ENCODE measurements around the gene SEBOX. TPM values are rescaled to one million over a fixed set of nuclear protein-coding genes. Genes with fewer than 3 reads are reported as not detected.

SEBOX gene
- total RNA-seq, 1 experiment from 2014 or later = not detected

DNA sequence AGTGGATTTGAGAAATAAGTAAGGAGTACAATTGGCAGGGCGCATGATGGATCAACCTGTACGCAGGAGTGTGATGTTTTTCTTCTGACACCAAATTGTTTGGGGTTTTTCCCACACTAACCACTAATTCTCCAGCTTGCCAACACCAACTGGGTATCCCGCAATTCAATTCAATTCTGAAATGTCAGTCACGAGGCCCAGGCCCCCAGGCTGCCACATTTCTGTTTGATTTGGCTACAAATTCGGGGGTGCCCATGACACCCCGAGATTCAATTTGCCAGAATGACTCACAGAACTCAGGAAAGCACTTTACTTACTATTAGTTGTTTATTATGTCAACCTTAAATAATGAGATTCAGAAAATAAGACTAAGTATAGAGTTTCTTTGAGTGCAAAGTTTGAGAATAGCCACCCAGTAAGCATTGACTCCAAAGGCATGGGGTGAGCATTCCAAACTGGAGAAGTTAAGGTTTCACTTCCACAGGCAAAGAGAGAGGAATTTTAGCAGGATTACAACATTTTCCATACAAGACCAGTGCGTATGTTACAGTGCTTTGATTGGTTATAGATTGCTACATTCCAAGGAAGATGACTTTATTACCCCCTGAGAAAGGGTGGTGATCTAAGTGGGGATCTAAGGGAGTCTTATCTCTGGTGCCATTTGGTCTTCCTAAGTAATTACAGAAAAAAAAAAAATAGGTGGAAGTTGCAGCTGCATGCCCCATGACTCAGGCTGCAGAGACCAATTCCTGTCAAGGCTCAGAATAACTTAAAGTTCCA lies 29.5 kb upstream of the SEBOX start:
- no peak for DNase-seq (ENCODE audit: extremely low read depth, low read depth)

DNA sequence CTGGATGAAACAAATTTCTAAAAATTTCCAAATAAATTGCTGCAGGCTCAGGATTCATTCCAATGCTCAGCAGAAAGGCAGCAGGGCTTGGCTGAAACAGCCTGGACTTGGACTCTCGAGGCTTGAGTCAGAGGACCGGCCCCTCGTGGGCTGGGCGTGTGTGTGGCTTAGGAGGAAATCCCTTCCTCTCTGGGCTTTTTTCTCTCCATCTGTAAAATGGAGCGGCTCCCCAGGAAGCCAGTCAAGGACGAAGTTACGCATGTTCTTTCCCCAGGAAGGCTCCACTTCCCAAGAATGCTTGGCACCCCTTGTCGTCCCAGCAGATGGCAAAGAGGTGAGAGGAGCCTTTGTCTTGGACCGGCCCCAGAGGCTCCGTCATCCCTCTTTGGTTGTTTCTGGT lies 27.5 kb upstream of the SEBOX start:
- DNase-seq (ENCODE audit: extremely low read depth, low read depth) = no peak

DNA sequence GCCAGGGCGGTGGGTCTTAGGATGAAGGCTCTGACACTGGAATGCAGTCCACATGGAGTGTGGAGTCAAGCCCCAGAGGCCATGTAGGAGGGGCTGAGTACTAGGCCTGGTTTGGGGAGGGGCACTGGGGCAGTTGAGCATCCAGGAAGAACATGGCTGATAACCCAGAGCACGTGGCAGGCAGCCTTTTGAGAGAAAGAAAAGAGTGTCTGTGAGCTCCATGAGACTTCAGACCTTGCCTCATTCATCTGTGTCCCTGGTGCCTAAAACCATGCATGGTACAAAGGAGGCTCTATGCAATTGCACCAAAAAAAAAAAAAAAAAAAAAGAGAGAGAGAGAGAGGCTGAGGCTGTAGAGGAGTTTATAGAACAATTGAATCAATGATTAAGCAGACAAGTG lies 26.4 kb upstream of the SEBOX start:
- DNase-seq (ENCODE audit: extremely low read depth, low read depth) = no peak

DNA sequence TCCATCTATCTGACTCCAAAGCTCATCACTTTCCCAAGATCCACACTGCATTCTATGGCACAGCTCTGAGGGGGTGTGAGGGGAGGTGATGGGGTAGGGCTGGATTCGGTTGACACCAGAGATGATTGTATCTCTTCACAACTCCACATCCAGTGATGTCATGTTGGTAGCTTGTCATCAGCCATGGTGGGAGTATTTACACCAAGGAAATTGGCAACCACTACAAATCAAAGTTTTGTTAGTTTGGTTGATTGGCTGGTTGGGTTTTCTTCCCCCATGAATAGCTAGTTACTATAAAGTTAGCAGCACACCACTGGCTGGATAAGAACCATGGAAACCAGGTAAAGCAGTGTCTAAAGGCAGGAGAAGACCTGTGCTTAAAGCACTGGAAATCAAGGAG lies 26.0 kb upstream of the SEBOX start:
- no peak for DNase-seq (ENCODE audit: extremely low read depth, low read depth)

DNA sequence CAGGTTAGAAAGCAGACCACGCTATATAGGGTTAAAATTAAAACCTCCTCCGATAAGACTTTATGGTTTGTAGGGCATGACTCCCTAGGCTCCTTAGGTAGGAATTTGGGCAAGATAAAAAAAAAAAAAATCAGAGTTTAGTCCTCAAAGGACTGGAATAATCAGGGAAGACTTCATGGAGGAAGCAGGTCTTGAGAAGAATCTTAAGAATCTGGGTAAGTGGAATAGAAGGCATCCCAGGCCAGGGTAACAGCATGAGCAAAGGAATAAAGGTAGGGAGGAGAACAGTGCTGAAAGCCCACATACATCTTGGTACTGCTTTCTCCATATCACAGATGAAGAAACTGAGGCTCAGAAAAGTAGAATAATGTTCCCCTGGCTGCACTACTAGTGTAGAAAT lies 25.6 kb upstream of the SEBOX start:
- DNase-seq (ENCODE audit: extremely low read depth, low read depth) = no peak

DNA sequence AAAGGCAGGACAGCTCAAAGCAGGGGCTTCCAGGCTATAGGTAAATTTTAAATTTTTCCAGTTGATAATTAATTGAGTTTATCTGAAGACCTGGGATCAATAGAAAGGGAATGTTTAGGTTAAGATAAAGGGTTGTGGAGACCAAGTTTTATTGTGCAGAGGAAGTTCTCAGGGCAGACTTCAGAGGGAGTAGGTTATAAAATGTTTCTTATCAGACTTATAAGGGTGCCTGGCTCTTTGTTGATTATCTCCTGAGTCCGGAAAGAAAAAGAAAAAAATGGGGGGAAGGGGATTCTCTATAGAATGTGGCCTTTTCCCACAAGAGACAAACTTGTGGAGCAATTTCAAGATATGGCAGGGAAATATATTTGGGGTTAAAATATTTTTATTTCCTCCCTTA lies 25.1 kb upstream of the SEBOX start:
- DNase-seq (ENCODE audit: extremely low read depth, low read depth) = no peak

DNA sequence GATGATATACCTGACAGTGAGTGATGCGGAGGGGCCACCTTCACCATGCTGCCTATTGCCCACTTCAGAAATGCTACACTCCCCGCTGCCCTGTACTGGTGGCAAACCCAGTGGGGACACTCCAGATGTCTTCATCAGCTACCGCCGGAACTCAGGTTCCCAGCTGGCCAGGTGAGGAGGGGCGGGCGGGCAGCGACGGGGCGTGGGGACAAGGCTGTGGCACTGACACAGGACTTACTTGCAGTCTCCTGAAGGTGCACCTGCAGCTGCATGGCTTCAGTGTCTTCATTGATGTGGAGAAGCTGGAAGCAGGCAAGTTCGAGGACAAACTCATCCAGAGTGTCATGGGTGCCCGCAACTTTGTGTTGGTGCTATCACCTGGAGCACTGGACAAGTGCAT lies 23.1 kb upstream of the SEBOX start:
- DNase-seq (ENCODE audit: extremely low read depth, low read depth) = no peak

DNA sequence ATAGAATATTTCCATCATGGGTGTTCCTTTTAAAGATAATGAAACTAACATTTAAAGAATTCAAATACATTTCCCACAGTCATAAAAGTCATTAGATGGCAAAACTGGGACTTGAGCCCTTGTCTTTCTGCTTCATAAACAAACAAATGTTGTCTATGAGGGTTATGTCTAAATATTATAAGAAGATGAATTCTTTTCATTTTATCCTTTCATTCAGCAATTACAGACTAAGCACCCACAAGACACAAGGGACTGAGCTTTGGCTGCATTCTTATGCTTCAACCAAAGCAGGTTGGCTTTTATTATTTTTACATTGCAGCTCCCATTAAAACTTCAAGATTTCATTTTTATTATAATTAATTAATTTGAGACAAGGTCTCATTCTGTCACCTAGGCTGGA lies 21.4 kb upstream of the SEBOX start:
- no peak for DNase-seq (ENCODE audit: extremely low read depth, low read depth)

DNA sequence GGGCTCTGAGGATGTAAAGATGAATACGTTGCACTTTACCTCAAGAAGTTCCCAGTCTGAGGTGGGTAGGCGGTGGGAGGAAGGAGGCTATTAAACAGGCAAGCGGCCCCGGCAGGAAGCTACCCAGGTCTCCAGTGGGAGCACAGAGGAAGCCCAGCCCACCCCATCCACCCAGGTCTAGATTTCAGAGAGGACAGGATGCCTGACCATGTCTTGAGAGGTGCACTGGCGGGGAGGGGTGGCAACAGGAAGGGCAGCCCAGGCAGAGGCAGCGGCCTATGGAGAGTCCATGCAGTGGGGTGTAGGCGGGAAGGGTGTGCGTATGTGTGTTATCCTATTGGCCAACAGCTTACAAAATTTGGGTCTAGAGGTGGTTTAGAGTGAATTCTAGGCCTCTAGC lies 20.4 kb upstream of the SEBOX start:
- no peak for DNase-seq (ENCODE audit: extremely low read depth, low read depth)

DNA sequence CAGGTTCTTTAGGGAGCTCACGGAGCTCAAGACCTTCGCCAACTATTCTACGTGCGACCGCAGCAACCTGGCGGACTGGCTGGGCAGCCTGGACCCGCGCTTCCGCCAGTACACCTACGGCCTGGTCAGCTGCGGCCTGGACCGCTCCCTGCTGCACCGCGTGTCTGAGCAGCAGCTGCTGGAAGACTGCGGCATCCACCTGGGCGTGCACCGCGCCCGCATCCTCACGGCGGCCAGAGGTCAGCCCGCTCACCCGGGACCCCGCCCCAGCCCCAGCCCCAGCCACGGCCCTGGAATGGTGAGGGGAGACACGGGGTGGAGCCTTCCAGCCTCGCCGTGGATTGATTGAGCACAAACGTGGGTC lies 20.0 kb upstream of the SEBOX start:
- no peak for DNase-seq (ENCODE audit: extremely low read depth, low read depth)

DNA sequence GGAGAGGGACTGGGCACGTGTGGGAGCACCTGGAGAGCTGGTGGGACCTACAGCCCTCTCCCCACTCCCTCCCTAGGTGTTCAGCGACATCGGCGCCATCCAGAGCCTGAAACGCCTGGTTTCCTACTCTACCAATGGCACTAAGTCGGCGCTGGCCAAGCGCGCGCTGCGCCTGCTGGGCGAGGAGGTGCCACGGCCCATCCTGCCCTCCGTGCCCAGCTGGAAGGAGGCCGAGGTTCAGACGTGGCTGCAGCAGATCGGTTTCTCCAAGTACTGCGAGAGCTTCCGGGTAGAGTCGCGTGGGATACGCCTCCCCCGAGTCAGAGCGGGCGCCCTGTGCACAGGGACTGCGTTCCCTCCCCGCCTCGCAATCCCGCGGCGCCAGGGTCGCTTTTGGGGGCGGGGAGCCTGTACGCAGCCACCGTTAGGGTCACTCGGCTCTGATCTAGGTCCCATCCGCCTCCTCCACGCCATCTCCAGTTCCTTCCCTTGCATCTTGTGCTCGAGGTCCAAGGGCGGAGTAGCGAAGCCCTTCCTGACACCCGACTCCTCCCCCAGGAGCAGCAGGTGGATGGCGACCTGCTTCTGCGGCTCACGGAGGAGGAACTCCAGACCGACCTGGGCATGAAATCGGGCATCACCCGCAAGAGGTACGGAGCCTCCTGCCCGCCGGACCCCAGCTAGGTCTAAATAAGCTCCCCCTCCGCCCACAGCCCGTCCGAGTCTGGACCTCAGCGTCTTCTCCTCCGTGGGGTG lies 19.5 kb upstream of the SEBOX start:
- no peak for DNase-seq (ENCODE audit: extremely low read depth, low read depth)

DNA sequence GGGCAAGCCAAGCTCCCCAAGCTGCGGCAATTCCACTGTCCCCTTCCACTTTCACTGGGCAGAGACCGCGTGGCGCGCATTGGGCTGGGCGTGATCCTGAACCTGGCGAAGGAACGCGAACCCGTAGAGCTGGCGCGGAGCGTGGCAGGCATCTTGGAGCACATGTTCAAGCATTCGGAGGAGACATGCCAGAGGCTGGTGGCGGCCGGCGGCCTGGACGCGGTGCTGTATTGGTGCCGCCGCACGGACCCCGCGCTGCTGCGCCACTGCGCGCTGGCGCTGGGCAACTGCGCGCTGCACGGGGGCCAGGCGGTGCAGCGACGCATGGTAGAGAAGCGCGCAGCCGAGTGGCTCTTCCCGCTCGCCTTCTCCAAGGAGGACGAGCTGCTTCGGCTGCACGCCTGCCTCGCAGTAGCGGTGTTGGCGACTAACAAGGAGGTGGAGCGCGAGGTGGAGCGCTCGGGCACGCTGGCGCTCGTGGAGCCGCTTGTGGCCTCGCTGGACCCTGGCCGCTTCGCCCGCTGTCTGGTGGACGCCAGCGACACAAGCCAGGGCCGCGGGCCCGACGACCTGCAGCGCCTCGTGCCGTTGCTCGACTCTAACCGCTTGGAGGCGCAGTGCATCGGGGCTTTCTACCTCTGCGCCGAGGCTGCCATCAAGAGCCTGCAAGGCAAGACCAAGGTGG lies 16.3 kb upstream of the SEBOX start:
- DNase-seq (ENCODE audit: extremely low read depth, low read depth) = no peak

DNA sequence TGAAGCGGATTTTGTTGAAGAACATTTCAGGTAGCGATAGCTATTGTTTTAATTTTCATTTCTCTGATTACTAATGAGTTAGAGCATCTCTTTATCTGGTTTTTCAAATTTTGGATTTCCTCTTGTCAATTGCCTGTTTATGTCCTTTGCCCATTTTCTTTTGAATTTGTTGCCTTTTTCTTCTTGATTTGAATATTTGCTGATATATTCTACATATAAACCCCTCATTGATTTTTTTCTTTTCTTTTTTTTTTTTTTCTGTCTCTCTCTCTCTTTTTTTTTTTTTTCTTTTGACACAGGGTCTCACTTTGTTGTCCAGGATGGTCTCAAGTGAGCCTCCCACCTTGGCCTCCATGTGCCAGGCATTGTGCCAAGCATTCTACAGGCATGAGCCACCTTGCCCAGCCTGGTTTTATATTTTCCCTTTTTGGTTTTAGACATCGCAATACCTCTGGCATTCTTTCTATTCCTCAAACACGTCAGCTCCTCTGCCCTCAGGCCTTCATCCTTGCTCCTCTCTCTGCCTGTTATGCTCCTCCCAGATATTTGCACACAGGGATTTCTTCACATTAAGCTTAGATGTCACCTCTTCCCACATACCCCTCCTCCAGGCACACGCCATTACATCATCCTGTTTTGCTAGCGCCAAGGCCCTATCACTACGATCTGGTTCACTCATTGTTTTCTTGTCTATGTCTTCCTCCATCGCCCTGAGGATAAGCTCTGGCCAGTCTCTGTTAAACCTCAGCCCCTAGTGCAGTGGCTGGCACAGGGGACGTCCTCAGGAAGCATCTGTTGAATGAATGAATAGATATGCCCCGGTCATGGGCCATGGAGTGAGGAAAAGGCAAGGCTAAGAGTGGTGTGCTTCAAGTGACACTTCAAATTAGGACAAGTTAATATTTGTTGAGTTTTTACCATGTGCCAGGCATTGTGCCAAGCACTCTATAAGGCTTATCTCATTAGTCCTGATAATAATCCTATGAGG lies 15.1 kb upstream of the SEBOX start:
- peak; percentile 40 for DNase-seq (ENCODE audit: extremely low read depth, low read depth)

DNA sequence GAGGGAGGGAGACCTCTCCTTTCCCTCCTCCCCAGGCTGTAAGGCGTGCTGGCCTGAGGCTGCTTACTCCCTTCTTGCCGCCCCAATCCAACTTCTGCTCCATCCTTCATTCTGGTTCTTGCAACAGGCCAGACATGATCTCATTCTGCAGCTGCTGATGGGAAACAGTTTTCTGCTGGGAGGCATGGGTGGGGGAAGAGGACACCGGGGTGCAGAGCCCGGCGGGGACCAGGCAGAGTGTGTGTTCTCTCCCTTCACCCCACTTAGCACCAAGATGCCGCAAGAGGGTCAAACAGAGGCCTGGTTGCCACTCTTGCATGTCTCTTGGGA lies 7.9 kb upstream of the SEBOX start:
- DNase-seq (ENCODE audit: extremely low read depth, low read depth) = no peak

DNA sequence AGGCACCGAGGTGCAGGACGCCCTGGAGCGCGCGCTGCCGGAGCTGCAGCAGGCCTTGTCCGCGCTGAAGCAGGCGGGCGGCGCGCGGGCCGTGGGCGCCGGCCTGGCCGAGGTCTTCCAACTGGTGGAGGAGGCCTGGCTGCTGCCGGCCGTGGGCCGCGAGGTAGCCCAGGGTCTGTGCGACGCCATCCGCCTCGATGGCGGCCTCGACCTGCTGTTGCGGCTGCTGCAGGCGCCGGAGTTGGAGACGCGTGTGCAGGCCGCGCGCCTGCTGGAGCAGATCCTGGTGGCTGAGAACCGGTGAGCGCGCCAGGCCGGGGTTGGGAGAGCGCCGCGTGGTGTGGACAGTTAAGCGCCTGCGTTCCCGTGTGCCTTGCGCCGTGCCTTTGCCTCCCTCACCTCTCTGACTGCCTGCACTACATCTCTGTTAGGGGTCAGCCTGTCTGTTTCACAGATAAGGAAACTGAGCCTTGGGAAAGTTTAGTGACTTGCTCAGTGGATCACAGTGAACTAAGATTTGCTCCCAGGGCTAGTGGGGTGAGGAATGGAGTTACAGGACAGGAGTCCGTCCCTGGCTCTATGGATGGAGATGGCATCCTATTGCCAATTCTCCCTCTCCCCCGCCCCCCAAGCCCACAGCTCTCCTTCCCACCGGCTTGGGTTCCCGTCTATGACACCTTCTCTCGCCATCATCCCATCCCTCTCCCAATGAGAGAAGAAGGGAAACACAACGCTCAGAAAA lies 7.4 kb upstream of the SEBOX start:
- DNase-seq (ENCODE audit: extremely low read depth, low read depth) = no peak

DNA sequence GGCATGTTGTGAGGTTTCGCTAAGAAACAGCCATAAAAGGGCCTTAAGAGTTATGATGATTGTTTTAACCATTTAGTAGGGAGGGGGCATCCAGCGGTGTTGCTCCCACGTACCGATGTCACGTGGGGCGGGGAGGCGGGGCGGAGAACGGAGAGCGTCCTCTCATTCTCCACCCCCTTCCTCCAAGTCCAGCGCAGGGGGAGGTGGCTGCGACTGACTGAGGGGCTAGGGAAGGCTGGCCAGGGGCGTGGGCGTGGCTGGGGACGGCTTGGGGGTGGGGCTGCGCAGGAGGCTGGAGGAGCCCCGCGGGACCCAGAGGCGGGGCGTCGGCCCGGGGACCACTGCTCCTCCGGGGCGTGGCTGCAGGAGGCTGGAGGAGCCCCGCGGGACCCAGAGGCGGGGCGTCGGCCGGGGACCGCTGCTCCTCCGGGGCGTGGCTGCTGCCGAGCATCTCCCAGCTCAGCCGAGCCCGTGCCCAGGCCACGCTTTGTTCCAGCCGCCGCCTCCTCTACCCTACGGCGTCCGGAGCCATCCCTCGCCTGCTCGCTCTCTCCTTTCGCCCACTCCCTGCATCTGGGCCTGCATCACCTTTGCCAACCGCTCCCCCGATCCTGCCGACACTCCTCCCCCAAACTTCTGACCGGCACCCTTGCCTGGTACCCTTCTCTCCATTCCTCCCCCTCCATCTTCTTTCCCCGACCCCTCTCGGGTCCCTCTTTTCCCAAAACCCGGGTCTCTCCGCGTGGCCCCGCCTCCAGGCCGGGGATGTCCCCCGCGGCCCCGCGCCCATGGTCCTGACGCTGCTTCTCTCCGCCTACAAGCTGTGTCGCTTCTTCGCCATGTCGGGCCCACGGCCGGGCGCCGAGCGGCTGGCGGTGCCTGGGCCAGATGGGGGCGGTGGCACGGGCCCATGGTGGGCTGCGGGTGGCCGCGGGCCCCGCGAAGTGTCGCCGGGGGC lies 6.5 kb upstream of the SEBOX start, which contains the start of gene SARM1:
Gene SARM1 (plus strand): TSS at position 450 of the 958 bp plus-strand sequence. CDS start 339 bp downstream, at position 789.
- DNase-seq (ENCODE audit: extremely low read depth, low read depth) = peak; percentile 79

DNA sequence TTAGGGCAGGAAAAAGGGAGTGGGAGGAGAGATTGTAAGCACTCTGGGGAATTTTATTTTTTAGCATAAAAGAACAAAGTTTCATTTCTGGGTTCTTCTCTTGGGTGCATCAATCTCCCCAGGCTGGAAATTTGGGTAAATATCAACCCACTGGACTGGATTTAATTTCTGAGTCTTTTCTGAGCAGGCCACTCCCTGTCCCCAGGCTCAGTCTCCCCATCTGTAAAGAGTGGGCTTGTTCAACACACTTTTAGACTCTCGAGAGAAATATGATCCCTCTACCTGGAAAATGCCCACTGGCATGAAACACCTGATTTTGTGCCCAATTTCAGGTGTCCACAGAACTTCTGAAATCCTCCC lies 5.7 kb upstream of the SEBOX start:
- no peak for DNase-seq (ENCODE audit: extremely low read depth, low read depth)

DNA sequence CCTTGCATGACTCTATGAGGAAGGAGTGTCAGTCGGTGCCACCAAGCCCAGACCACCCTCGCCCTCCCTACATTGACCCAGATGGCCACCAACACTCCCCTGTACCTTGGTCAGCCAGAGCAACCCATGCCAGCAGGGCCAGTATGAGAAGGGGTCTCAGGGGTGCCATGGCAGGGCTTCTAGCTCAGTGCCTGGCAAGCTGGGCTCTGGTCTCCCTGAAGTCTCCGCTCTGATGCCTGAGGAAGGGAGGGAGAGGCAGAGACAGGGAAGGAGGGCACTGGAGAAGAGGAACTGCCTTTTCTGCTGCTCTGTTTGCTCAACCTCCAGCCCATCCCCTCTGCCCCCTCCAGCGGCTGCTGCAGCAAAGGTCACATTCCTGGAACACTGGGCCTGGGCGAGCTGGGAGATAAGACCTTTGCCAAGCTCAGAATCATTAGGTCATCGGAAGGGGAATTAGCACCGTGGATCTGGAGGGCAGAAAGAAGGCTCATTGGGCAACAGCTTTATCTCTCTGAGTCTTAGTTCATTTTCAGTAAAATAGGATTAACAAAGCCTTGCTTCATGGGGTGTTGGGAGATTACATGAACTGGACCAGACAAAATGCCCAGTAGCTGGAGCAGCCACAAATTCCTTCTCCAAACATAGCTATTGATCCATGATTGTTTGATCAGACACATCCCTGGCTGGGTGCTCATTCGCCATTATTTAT lies 5.2 kb upstream of the SEBOX start, which contains the start of gene VTN:
Gene VTN (minus strand): TSS at position 273 of the 709 bp plus-strand sequence. CDS start 104 bp downstream, at position 169.
- peak; percentile 51 for DNase-seq (ENCODE audit: extremely low read depth, low read depth)
